RWPE1 (cell line): ENCODE results near the gene STRIT1.
A peak's percentile ranks its signal among the peaks of the same experiment; 100 is the strongest.
"Not testable (repeated sequence)": the region's sequence is repeated elsewhere in the genome, so short reads cannot be mapped to it uniquely, and the experiment has no call there.

Experiments
- CTCF ChIA-PET: fragments of 350-600 bp; sonication (Branson Sonifier 250); formaldehyde crosslinking; extraction: SDS; loops from one replicate; lab custom pipeline; 2021; lab: Yijun Ruan, JAX
- POLR2A ChIA-PET: fragments of 400-600 bp; formaldehyde crosslinking; extraction: SDS; loops from one replicate; lab custom pipeline; 2020; ENCODE audit warnings: antibody characterized with exemption; ENCODE audit not compliant: low non-redundant PET; lab: Yijun Ruan, JAX
- DNase-seq: peaks from one replicate; pipeline ENCODE4 v3.0.0; 2012; ENCODE audit warnings: low spot score
- H3K27ac ChIP-seq: fragments of 450-650 bp; 2 replicates; pipeline ENCODE4 v1.5.1; 2017
- TF ChIP-seq, protein P1 (sequence below): fragments of 450-650 bp; conservative IDR thresholded peaks from 2 replicates; pipeline ENCODE4 v1.5.1; 2017; ENCODE audit warnings: low read depth, mild to moderate bottlenecking

The STRIT1 gene

DNA sequence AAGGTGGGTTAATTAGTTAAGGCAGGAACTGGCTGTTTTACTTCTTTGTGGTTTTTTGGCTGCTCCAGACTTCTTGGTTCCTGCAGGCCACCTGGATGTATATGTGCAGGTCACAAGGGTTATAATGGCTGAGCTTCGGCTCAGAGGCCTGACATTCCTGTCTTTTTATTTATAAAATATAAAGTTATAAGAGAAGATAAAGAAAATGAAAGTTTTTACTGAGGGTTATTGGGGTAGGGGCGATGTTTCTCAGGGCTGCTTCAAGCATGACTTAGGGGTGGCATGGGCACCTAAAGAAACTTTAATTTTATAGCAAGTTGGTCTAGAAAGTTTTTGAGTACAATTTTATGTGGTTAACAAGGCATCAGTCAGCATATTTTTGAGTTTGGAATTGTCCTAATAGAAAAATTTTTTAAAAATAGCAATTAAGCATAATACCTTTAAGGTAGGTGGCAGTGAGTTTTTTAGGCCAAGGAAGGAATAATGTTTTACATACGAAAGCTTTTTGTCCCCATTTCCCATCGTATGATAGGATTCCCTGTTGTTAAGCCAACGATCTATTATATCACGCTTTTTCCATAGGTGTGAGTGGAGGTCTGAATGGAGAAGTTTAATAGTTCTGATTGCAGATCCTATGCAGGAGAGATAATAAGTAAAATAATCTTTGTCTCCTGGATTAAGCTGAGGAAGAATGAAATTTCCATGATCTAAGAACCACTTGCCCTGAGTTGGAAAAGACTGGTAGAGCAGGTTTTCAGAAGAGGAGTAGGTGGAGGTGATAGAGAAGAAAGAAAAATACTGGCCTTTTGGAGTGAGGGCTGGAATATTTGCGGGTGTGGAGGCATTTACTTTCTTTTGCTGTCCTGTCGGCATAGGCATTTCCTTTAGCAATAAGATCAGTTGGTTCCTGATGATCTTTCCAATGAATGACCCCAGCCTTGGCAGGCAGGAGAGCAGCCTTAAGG is 10.1 kb downstream of the STRIT1 start:
- H3K27ac ChIP-seq, result no peak overlapping the region
- ChIA-PET POLR2A (no interaction called here), CTCF (no interaction called here)
- TF ChIP-seq, protein P1, sequence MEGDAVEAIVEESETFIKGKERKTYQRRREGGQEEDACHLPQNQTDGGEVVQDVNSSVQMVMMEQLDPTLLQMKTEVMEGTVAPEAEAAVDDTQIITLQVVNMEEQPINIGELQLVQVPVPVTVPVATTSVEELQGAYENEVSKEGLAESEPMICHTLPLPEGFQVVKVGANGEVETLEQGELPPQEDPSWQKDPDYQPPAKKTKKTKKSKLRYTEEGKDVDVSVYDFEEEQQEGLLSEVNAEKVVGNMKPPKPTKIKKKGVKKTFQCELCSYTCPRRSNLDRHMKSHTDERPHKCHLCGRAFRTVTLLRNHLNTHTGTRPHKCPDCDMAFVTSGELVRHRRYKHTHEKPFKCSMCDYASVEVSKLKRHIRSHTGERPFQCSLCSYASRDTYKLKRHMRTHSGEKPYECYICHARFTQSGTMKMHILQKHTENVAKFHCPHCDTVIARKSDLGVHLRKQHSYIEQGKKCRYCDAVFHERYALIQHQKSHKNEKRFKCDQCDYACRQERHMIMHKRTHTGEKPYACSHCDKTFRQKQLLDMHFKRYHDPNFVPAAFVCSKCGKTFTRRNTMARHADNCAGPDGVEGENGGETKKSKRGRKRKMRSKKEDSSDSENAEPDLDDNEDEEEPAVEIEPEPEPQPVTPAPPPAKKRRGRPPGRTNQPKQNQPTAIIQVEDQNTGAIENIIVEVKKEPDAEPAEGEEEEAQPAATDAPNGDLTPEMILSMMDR, result no peak
- DNase-seq, result no peak

- DNase-seq, result no peak
- TF ChIP-seq, protein P1, result no peak
- POLR2A ChIA-PET, result no interaction called here
- H3K27ac ChIP-seq, result no peak overlapping the region
- CTCF ChIA-PET, result no interaction called here
These were observed 10.9 kb downstream of the STRIT1 start for GRCh38 chr3:155282385-155283091.

- no peak for DNase-seq
- ChIA-PET POLR2A (no interaction called here), CTCF (no interaction called here)
- TF ChIP-seq, protein P1, result no peak
- no peak overlapping the region for H3K27ac ChIP-seq
These were observed 11.6 kb downstream of the STRIT1 start for GRCh38 chr3:155281912-155282311.

DNA sequence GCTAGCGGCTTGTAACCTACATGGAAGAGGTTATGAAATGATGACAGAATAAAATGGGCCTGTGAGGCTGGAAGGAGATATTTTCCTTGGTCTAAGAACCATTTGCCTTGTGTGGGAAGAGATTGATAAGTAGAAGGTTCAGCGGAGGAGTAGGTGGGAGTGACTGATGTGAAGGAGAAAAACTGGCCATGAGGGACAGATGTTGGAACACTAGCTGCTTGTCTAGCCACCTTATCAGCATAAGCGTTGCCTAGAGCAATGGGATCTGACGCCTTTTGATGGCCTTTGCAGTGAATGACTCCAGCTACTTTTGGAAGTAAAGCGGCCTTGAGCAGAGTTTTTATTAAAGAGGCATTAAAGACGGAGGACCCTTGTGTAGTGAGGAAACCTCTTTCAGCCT is 17.4 kb downstream of the STRIT1 start:
- DNase-seq, POLR2A ChIA-PET, CTCF ChIA-PET, H3K27ac ChIP-seq: not testable (repeated sequence)

DNA sequence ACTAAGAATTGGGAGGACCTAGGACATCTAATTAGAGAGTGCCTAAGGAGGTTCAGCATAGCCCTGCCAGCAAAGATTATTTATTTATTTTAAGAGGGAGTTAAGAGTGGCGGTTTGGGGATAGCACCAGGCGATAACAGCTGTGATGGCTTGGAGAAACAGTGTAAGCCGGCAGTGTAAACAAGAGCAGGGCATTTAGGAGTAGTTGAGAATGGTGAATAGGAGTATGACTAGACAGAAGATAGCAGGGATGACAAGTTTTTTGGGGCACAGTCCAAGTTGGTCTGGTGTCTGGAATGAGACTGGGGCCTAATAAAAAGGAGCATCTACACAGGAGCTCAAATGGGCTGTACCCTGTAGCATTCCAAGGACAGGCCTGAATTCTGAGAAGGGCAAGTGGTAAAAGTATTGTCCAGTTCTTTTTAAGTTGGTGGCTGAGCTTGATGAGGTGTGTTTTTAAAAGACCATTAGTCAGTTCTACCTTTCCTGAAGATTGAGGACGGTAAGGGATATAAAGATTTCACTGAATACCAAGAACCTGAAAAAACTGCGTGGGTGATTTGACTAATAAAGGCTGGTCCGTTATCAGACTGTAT is 18.2 kb downstream of the STRIT1 start:
- POLR2A ChIA-PET, DNase-seq, CTCF ChIA-PET, H3K27ac ChIP-seq: not testable (repeated sequence)

GRCh38 chr3:155274435-155274834 is 19.0 kb downstream of the STRIT1 start:
- DNase-seq, POLR2A ChIA-PET, H3K27ac ChIP-seq: not testable (repeated sequence)
- CTCF ChIA-PET, result interaction anchor here (0.6 kb wide), 1 partner anchor 62 kb away, joined by 9 read pairs; no protein-coding TSS in a partner anchor

- DNase-seq, result no peak
- POLR2A ChIA-PET, result no interaction called here
- TF ChIP-seq, protein P1, result no peak
- 0 out of 2 replicates have a peak overlapping the region, but pooled peaks have one; percentile 34 for H3K27ac ChIP-seq
- CTCF ChIA-PET, result no interaction called here
These were observed 22.2 kb downstream of the STRIT1 start for GRCh38 chr3:155271343-155271613.
